ENCODE results near the gene CLEC18A.

Gene CLEC18A

DNA sequence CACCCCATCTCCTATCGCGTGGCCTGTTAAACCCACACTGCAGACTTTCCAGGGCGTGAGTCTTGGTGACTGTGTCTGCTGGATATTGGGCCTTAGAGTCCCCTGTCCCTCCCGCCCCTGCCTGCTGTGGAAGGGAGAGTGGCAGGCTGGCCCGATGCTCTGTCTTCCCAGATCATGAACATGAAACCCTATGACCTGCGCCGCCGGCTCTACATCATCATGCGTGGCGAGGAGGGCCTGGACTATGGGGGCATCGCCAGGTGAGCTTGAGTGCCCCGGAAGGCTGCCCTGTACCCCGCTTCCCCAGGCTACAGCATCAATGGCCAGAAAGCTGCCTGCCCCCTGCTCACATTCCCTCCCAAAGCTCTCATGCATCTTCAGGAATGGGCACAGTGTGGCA lies 19.5 kb upstream of the CLEC18A start:
- no peak overlapping the region for H3K27ac ChIP-seq
- TF ChIP-seq, protein P1, sequence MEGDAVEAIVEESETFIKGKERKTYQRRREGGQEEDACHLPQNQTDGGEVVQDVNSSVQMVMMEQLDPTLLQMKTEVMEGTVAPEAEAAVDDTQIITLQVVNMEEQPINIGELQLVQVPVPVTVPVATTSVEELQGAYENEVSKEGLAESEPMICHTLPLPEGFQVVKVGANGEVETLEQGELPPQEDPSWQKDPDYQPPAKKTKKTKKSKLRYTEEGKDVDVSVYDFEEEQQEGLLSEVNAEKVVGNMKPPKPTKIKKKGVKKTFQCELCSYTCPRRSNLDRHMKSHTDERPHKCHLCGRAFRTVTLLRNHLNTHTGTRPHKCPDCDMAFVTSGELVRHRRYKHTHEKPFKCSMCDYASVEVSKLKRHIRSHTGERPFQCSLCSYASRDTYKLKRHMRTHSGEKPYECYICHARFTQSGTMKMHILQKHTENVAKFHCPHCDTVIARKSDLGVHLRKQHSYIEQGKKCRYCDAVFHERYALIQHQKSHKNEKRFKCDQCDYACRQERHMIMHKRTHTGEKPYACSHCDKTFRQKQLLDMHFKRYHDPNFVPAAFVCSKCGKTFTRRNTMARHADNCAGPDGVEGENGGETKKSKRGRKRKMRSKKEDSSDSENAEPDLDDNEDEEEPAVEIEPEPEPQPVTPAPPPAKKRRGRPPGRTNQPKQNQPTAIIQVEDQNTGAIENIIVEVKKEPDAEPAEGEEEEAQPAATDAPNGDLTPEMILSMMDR (IDR thresholded peaks at IDR 0.05): no peak
- TF ChIP-seq ZFX (IDR thresholded peaks at IDR 0.05; ENCODE audit: borderline replicate concordance): no peak

DNA sequence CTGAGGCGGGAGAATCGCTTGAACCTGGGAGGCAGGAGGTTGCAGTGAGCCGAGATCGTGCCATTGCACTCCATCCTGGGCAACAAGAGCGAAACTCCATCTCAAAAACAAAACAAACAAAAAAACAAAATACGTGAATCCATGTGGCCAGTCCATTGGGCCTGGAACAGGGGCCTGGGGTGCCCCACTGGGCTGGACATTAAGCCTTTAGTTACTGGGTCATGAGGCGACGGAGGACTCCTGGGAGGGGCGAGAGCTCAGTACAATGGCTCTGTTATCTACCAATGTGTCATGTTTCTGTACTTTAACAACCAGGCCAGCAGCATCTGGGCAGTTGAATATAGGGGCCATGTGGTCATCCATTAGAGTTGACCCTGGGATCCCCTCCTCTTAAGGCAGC lies 18.9 kb upstream of the CLEC18A start:
- TF ChIP-seq, protein P1 (IDR thresholded peaks at IDR 0.05): no peak
- TF ChIP-seq ZFX (IDR thresholded peaks at IDR 0.05; ENCODE audit: borderline replicate concordance): no peak
- no peak overlapping the region for H3K27ac ChIP-seq

DNA sequence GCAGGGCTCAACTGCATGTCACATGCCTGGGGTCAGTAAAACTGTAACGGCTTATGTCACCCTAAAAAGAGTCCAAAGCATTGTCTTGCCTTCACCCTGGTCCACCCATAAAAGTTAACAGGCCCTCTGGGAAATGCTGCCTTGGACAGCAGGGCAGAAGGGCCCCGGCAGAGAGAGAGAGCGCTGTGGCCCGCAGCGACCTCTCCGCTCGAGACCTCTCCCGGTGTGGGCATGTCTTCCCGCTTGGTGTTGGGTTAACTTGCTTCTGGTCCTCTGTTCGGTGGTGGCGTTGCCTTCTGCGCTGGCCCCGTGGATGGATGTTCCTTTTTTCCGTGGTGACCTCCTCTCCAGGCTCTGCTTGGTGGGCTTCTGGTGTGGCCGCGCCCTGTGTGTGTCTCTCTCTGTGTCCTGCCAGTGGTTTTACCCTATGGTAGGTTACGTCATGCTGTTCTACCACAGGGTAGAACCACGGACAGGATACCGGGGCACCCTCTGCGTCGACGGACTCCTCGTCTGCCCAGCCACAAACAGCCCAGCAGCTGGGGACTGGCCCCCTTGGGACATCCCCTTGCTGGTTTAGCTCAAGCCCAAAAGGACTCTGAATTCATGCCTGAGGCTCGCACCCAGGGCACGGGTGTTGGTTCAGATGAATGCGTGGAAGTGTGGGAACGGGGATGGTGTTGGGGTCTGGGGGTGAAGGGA lies 18.3 kb upstream of the CLEC18A start:
- TF ChIP-seq ZFX (IDR thresholded peaks at IDR 0.05; ENCODE audit: borderline replicate concordance): no peak
- TF ChIP-seq, protein P1 (IDR thresholded peaks at IDR 0.05): no peak
- H3K27ac ChIP-seq: no peak overlapping the region

DNA sequence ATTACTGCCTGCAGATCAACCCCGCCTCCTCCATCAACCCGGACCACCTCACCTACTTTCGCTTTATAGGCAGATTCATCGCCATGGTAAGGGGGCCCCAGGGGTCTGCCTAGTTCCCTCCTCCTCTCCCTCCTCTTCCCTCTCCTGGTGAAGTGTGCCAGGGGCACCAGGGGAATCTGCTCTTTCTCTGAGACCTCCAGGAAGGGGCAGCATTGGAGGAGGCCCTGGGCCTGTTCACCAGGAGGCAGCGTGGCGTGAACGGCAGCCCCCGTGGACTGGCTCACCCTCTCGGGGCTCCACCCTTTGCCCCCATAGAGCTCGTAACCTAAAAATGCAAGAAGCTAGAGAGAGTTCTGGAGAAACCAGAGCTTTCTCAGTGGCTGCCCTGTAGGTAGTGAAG lies 17.1 kb upstream of the CLEC18A start:
- TF ChIP-seq ZFX (IDR thresholded peaks at IDR 0.05; ENCODE audit: borderline replicate concordance): no peak
- TF ChIP-seq, protein P1 (IDR thresholded peaks at IDR 0.05): no peak
- H3K27ac ChIP-seq: no peak overlapping the region

DNA sequence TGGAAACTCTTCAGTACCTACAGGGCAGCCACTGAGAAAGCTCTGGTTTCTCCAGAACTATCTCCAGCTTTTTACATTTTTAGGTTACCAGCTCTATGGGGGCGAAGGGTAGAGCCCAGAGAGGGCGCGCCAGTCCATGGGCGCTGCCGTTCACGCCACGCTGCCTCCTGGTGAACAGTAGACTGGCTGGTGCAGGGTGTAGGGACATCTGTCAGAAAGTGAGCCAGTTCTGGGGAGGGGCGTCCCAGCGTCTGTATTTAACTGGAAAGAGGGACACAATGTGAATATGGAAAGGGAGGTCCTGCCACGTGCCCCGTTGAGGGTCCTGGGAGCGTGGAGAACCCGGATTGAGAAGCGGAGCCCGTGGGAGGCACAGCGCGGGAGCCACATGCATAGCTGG lies 16.4 kb upstream of the CLEC18A start:
- TF ChIP-seq, protein P1 (IDR thresholded peaks at IDR 0.05): no peak
- no peak for TF ChIP-seq ZFX (IDR thresholded peaks at IDR 0.05; ENCODE audit: borderline replicate concordance)
- H3K27ac ChIP-seq: no peak overlapping the region

DNA sequence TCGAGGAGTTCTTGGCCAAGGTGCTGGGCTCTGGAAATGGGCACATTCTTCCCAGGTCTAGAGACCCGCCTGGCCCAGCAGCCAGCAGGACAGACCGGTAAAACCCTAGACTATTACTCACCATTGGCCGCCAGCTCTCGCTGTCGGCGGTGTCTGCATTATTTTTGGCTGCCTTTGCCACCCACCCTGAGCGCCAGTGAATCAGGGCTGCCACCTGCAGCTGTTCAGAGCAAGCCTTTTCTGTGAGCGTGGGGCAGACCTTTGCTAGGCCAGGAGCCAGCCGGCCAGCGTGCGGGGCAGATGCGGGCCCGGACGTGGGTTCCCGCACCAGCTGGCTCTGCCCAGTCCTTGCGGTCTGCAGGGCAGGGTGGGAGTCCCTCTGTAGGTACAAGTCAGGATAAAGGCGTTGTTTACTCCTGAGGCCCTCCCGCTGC lies 15.8 kb upstream of the CLEC18A start:
- TF ChIP-seq, protein P1 (IDR thresholded peaks at IDR 0.05): no peak
- TF ChIP-seq ZFX (IDR thresholded peaks at IDR 0.05; ENCODE audit: borderline replicate concordance): no peak
- no peak overlapping the region for H3K27ac ChIP-seq

DNA sequence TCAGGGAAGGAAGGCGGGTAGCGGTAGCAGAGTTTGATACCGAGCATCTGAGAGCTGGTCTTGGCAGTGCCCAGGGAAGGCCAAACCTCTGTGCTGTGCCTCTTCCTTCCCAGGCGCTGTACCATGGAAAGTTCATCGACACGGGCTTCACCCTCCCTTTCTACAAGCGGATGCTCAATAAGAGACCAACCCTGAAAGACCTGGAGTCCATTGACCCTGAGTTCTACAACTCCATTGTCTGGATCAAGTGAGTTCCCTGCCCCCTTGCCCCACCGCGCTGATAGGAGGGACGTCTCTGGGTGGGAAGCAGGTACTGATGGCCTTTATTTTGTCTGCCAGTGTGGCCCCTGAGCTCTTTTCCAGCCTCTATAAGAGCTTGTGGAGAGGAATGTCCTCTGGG lies 15.4 kb upstream of the CLEC18A start:
- TF ChIP-seq, protein P1 (IDR thresholded peaks at IDR 0.05): no peak
- TF ChIP-seq ZFX (IDR thresholded peaks at IDR 0.05; ENCODE audit: borderline replicate concordance): no peak
- no peak overlapping the region for H3K27ac ChIP-seq
